CD4-positive, alpha-beta T cell treated with Interleukin-1 beta for 1 hour (primary cell): Measurements from ENCODE around the gene PPFIA2.

Source experiments
- DNase-seq, 2 donors: peaks; one replicate each; pipeline ENCODE4 v3.0.0-alpha.2; 2020 to 2022

Gene PPFIA2

DNA sequence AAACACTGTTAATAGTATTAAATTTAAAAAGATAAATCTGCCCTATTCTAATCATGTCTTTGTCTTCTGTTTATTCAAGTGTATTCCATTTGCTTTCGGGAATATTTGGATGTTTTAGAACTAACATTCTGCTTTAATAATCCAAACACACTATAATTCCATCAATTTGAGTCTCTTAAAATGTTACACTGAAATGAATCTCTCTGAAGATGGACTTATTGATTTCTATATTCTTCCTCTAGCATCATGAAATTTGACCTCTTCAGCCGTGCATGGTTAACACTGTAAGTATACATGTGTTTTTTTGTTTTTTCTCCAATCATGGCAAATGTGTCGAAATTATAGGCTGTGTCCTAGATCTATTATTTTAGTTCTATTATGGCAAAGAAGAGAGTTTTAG, 342.1 kb downstream of the PPFIA2 start:
- DNase-seq: no peak

DNA sequence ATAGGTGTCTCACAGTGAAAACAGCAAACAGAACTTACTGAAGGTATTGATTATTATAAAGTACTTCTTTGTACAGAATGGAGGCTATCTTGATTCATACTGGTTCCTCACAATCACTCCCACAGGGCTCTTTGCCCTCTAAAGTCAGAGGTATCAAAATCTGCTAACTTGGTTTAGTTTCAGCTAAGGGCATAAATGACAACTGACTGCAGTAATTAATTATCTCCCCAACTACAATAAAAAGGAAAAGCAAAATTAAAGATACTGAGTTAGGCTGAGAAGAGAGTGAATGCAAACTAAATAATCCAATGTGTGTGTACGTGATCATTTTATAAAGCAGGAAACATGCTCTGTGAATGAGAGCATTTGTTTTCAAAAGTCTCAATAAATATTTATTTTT, 342.6 kb downstream of the PPFIA2 start:
- DNase-seq: no peak

DNA sequence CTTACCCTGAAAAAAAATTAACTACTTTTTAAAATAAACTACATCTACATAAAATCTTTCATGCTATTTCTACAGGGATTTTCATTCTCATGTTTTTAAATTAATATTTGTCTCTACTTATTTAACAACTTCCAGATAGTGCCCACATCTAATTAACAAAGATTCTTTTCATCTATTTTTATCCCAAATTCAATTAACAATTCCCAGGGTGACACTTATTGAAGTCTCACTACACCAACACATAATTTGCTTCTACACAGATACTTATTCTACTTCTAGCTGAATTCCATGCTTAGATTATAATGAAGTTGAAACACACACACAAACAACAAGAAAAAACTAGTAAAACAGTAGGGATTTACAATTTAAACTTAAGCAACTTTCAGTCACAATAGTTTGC, 344.7 kb downstream of the PPFIA2 start:
- DNase-seq: no peak

DNA sequence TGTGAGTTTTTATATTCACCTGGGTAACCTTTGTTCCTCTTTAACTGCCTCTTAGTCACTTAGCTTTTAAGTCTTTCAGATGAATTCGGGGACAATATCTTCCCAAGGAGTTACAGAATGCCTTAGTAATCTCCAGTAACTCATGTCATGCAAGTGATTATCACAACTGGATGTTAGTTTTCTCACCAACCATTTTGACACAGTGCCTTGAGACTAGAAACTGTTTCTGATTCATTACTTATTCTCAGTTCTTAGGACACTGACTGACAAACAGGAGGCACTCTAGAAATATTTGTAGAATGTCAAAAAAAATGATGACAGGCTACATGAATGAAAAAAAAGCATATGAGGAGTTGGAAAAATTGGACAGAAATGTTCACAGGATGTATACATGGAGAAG, 346.2 kb downstream of the PPFIA2 start:
- no peak for DNase-seq

DNA sequence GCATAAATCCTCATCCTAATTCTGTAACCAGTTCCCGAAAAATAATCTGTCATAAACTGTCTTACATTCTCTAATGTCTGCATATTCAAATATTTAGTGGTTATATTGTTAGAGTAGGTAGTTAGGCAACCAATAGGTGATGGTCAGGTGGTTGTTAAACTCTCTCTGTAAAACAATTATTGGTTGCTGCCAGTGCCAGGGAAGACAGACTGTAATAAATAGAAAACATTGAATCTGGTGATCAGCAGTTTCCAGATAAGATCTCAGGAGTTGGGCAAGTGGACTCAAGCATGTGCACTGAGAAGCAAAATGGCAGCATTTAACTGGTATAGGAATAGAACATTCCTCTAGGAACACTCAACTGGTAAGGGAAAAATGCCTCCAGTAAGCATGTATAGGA, 355.8 kb downstream of the PPFIA2 start:
- DNase-seq: no peak

DNA sequence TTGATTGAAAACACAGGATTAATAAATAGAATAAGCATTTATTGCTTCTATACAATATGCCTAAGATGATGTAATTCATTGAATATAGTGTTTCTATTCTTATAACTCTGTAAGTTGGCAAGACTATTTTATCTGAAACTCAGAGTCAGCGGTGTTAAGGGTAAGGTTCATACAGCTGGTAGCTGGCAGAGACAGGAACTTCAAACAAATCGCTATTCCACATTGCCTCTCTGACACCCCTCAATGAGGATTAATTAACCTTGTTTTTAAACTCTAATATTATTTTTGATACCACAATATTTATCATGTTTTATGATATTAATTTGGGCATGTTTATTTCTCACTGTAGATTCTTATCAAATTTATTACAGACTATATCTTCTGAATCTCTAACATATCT, 357.9 kb downstream of the PPFIA2 start:
- DNase-seq: no peak

DNA sequence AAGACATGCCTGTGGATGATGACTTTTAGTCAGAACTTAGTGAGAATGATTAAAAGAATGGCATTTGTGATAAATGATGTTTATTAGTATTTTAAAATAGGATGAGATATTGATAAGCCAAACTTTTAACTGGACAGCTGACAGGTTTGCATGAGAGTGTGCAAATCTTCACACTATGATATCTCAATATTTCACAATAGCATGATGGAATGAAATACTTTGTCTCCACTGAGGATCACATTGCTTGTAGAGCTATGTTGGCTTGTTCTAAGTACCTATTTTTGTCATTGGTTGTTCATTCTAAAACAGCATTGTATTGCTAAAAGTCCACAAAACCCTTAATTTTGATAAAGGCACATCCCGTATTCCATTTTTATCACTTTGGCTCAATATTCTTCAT, 359.1 kb downstream of the PPFIA2 start:
- no peak for DNase-seq

DNA sequence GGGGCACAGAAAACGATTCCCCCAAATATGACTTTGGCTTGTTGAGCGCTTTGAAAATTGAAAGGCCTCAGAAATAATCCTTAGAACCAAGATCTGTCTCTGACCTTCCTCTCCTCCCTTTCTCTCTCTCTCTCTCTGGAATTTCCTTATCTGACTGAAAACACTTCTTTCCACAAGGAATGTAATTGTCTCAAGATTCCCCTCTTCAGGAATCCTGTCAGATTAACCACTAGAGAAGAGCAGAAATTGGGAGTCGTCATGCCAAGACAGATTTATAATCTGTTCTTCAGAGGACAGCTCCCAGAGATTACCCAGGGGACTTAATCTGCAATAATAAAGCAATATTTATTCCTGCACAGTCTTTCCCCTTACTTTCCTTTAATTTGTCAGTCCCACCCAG, 363.7 kb downstream of the PPFIA2 start:
- no peak for DNase-seq

DNA sequence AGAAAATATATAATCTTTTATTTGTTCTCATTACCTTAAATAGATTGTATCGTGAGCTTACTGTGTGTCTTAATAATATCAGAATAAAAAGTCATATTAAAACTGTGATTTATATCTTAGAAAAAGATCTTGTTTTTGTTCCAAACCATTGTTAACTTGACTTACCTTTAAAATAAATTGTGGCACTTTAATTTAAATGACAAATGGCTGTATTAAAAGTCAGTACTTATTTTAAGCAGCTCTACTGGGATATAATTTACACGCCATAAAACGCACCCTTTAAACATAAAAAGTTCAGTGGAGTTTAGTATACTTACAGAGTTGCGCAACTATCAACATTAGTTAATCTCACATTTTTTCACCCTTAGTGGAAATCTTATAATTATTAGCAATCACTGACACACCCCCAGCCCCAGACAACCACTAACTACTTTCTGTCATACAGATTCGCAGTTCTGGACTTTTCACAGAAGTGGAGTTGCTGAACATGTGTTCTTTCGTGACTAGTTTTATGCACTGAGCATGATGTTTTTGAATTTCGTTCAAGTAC, 369.5 kb downstream of the PPFIA2 start:
- DNase-seq: no peak

DNA sequence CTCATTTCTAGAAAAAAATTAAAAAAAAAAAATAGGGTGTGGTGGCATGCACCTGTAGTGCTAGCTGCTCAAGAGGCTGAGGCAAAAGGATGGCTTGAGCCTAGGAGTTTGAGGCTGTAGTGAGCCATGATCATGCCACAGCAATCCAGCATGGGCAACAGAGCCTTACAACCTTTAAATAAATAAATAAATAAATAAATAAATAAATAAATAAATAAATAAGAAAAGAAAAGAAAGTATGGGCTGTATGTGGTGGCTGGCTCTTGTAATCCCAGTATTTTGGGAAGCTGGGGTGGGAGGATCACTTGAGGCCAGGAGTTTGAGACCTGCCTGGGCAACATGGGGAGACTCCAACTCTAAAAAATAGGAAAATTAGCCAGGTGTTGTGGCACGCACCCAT, 373.0 kb downstream of the PPFIA2 start:
- no peak for DNase-seq

DNA sequence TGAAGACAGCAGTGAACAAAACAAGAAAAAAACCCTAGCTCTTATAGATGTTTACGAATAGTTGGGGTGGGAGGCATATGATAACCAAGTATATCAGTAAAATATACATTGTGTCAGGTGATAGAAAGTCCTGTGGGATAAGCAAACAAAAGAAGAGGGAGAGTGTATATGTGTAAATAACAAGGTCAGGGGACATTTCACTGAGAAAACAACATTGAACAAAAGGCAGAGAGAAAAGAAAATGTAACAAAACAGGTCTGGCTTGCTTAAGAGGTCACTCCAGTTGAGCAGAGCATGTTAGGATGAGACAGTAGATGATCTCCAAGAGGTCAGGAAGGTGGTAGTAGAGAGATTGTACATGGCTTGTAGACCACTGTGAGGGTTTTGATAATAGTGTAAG, 377.2 kb downstream of the PPFIA2 start:
- no peak for DNase-seq

DNA sequence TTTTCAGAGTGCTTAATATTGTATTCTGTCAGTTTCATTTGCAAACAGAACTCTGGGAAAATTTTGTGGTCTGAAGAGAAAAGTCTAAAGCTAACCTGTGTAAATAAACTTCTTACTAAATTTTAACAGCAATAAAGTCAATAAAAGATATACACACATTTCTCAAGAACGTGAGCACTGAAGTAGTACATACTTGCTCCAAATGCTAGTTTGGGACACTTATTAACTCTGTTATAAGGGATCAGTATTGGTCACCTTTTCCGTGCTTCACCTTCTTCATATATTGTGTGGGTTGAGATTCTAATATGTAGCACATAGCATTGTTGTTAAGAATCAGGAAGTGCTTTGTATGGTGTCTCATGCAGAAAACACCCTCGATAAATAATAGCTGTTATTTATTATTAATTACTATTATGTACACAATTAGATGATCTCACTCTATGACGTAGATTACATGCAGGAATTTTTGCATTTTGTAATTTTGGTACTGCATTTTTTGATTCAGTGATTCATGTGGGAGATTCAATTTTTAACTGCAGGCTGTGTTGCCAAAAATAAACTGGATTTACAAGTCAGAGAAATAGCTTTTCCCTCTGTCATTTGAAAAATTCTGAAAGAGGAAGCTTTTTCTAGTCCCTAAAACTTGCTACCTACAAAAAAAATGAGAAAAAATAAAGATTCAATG, 380.4 kb downstream of the PPFIA2 start:
- DNase-seq: no peak

DNA sequence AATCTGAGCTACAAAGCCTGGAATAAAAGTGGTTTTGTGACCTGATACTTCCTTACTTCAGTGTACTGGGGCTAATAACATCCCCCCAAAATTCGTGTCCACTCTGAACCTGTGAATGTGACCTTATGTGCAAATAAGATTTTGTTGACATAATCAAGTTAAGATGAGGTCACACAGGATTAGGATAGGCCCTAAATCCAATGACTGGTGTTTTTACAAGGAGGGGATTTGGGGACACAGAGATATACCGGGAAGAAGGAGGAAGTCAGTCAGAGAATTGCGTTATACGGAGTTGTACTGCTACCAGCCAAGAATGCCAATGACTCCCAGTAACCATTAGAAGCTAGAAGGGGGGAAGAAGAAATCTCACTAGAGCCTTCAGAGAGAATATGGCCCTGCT, 381.4 kb downstream of the PPFIA2 start:
- DNase-seq: no peak

DNA sequence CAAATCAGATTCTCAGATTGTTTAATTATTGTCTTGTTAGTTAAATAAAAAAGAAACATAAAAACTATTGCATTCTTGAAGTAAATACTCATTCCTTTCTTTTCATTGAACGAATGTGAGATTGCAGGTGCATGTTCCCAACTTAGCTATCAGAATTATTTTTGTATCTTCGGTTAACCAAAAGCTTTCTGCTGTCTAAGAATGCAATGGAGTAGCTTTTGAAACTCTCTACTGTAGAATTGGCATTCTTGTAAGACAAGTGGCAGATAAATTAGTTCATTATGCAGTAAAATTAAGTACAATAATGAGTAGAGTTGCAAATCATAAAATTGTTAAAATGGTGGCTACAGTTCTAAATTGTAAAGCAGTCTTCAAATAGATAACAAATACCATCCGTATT, 383.2 kb downstream of the PPFIA2 start:
- no peak for DNase-seq

DNA sequence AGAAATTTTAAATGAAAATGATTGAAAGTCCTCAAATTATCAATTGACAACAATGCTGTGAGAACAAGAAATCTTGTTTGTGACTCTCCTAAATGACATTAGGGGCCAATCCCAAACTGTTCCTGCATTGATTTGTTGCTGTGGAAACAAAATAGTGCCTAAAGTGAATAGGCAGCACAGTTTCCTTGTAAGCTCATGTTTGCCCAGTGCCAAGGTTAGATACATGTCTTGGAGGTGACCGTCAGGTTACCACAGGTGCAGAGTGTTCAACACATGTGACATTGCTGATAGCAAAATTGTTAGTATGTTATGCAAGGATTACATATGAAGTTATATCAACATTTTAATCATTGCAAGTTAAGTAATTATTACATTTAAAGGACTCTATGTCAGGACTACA, 388.7 kb downstream of the PPFIA2 start:
- no peak for DNase-seq

DNA sequence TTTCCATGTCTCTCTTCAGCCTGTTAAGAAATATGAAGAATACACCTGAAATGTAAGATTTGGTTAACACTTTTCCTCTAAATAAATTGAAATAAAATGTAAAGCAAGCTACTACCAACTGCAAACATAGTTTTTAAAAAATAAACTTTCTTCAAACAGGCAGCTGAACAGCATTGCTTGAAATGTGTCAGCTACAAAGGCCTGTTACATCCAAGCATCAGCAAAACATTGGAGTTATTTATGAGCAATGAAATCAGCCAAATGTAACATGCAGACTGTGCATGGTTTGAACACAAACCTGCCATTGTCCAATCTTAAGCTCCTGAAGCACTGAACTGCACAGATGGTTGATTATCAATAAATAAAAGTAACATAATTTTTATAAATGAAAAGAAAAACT, 390.0 kb downstream of the PPFIA2 start:
- DNase-seq: no peak

DNA sequence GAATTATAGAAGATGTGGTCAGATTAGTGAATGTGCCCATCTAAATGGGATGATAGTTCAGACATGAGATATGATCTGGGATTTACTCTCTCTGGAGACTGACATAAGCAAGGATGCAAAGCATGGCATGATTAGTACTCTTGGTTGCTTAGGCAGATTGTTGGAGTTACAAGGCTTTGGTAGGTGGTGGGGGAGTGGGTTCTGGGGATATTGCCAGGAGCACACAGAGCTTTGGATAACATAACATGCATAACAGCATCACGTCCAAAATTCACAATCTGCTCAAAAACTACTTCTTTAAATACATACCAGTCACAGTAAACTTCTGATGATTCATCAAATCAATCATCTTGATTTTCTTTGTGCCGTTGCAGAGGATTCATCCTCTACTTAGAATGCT, 393.9 kb downstream of the PPFIA2 start:
- DNase-seq: no peak

DNA sequence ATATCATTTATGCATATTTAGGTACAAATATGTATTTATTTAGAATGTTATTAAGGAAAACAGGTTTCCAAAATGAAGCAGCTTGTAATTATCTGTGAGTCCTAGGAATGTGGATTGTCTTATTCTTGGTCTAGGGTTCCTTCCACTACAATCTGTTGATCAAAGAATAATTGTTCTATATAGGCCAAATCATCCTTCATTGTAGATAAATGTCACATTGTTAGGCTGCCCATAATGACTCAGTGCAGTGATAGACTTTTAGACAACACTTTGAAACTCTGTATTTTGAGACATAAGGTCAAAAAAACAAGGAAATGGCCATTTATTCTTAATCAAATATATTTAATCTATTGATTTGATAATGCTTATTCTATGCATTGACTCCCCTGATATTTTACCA, 398.2 kb downstream of the PPFIA2 start:
- no peak for DNase-seq

DNA sequence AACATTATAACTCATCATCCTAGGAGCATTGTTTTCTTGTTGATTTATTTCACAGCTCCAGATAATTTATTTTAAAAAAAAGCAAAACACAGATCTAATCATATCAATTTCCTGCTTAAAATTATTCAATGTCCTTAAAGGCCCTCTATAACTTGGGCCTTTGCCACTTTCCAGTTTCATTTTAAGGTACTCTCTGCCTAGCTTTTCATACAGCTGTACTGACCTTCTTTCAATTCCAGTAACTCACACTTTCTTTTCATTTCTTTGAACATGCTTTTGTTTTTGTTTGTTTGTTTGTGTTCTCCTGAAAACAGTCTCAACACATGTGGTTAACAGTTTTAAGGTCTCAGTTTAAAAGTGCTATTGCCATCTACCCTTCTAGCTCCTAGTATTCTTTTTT, 399.4 kb downstream of the PPFIA2 start:
- DNase-seq: no peak

DNA sequence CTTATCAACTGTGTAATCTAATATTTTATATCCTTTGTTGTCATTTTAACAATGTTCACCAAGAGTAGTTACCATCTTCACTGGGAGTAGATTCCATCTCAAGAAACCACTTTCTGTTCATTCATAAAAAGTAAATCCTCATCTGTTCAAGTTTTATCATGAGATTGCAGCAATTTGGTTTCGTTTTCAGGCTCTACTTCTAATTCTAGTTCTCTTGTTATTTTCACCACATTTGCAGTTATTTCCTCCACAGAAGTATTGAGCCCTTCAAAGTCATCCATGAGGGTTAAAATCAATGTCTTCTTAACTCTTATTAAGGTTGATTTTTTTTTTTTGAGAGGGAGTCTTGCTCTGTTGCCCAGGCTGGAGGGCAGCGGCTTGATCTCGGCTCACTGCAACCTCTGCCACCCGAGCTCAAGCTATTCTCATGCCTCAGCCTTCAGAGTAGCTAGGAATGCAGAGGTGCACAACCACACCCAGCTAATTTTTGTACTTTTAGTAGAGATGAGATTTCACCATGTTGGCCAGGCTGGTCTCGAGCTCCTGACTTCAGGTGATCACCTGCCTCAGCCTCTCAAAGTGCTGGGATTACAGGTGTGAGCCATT, 404.7 kb downstream of the PPFIA2 start:
- DNase-seq: no peak

DNA sequence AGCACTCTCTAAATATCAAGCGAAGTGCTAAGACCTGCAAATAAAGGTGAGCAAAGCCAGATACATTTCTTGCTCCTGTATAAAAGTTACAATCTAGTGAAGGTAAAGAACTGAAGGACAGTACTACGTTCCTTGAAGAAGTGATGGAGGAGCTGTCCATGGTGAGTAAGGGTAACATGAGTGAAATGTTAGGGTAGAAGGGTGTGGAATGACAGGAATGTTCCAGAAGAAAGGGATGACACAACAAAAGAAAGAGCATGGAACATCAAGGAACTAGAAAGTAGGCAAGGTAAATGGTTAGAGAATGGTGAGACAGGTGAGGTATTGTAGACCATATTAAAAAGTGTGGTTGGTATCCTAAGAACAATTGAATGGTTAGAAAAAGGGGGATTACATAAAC, 408.8 kb downstream of the PPFIA2 start:
- DNase-seq: no peak

DNA sequence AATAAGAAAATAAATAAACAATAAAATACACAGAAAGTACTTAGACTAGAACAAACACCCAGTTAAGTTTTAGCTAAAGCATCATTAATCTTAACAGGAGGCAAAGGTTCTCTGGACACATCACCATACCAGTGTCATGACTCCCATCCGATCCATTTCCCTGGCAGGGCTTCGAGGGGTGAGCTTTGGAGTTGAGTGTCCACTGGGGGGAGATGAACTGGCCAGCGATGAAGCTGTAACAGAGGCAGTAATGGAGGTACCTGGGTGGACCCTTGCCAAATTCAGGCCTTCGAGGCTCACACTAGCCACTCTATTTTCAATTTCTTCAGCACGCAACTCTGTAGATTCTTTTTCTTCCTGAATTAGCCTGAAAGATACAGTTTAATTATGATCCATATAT, 411.7 kb downstream of the PPFIA2 start:
- DNase-seq: no peak

DNA sequence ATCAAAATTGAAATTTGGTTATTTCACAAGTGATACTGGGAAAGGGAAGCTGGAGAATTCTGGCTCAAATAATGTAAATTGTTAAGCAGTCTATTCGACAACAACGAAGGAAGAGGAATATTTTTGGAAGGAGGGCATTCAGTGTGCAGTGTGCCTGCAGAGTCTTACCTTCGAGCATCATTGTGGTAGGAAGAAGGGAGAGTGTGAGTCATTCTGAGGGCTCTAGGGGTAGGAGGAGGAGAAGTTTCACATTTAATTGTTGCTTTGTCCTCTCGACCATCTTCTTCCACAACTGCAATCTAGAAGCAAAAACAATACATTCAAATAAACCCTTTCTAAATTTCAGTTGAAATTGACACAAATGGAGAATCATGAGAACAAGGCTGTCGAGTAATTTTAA, 418.2 kb downstream of the PPFIA2 start:
- DNase-seq: no peak

DNA sequence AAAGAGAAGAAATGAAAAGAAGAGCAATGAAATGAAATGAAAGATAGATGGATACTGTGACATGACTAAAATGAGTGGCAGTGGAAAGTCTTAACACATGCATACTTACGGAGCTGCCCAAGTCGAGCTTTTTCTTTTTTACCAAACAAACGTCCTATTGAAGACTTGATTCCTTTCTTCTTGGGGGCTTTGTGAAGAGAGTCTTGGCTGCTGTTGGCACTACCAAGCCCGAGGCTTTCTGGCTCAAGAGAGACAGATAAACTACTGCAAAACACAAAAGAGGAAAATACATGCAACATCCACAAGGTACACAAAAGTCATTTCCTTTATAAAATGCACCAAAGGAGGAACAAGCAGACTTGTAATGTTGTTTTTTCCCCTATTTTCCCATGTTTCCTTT, 420.1 kb downstream of the PPFIA2 start:
- DNase-seq: no peak

DNA sequence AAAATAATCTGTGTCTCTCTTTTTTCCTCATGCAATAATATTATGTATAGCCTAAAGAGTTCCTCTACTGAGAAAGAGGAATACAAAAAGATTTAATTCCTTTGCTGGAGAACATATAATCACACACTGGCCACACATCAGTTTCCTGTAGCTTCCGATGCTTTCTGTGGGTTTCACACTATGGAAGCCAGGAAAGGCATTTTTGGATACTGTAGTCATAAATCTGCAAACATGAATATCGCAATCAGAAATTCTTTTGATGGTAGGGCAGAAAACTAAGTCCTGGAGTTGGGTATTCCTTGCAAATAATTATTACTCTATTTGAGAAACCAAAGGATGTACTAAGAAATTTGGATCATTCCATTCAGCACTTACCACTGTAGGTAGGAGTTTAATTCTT, 421.3 kb downstream of the PPFIA2 start:
- no peak for DNase-seq
